ENCODE data around the gene BANF1.

DNA sequence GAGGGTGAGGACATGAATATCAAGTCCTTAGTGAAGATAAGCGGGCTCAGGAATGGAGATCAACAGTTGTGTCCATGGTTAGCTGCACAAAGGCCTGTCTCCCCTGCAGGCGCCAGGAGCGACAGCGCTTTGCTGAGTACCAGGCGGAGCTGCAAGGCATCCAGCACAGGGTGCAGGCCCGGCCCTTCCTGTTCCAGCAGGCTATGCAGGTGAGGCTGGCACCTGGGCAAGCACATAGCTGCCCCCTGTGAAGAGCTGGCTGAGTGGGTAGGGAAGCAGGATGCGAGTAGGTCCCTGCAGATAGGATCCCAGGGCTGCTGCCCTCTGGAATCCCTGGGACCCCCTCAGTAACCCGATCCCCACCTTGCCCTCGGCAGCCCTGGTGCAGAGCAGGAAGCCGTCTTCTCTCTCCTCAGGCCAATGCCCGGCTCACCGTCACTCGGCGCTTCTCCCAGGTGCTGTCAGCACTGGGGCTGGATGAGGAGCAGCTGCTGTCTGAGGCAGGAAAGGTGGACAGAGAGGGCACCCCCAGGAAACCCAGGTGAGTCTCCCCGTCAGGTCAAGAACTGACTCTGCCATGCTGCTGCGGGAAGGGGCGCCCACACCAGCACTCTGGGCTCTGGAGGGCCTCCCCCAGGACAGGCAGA lies 43.4 kb upstream of the BANF1 start:
- TF ChIP-seq, protein P1, sequence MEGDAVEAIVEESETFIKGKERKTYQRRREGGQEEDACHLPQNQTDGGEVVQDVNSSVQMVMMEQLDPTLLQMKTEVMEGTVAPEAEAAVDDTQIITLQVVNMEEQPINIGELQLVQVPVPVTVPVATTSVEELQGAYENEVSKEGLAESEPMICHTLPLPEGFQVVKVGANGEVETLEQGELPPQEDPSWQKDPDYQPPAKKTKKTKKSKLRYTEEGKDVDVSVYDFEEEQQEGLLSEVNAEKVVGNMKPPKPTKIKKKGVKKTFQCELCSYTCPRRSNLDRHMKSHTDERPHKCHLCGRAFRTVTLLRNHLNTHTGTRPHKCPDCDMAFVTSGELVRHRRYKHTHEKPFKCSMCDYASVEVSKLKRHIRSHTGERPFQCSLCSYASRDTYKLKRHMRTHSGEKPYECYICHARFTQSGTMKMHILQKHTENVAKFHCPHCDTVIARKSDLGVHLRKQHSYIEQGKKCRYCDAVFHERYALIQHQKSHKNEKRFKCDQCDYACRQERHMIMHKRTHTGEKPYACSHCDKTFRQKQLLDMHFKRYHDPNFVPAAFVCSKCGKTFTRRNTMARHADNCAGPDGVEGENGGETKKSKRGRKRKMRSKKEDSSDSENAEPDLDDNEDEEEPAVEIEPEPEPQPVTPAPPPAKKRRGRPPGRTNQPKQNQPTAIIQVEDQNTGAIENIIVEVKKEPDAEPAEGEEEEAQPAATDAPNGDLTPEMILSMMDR (IDR thresholded peaks at IDR 0.05; ENCODE audit: extremely low read depth in 1 of 2, insufficient read depth in 1 of 2, low read depth in 1 of 2, low read length in 2 of 2) = no peak
- no peak for TF ChIP-seq POLR2A (IDR thresholded peaks at IDR 0.05; ENCODE audit: low read depth, low read length)
- TF ChIP-seq EZH2 (IDR thresholded peaks at IDR 0.05; ENCODE audit: borderline replicate concordance, low read depth, low read length, severe bottlenecking) = no peak

Measured in endothelial cell of umbilical vein (primary cell).